ENCODE results near the gene SLC19A1.

The SLC19A1 gene

DNA sequence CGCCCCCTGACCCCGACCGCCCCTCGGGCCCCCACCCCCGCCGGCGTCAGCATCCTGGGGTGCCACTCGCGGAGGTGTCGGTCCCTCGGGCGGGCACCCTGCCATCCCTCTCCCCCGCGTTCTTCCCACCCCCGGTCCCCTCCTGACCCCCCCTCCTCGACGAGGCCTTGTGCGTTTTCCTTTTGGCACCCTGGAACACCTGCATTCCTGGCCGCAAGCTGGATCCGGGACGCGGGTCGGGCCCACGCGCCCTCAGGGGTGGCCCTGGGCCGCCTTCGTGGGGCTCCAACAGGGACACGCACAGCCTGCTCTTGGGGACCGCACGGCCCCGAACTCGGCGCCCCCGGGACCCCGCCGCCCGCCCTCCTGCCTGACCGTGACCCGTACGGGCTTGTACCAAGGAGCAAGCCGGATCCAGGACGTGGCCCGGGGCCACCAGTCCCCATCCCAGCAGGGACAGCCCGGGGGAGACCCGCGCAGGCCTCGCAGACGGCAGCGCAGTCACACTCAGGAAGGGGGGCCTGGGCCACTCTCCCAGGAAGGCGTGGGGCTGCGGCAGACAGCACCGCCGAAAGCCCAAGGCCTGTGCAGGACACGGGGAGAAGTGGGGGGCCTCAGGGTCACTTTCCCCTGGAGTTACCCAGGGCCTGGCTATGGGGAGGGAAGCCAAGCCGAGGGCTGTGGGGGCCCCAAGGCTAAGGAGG lies 579 bp upstream of the SLC19A1 start:
- H3K27me3 ChIP-seq (replicated peaks; ENCODE audit: insufficient read depth, low read length), result peaks cover 31% of the 10 kb centered on the region
- TF ChIP-seq EZH2phosphoT487 (IDR thresholded peaks at IDR 0.05; ENCODE audit: low read length), result no peak
- TF ChIP-seq, protein P1, sequence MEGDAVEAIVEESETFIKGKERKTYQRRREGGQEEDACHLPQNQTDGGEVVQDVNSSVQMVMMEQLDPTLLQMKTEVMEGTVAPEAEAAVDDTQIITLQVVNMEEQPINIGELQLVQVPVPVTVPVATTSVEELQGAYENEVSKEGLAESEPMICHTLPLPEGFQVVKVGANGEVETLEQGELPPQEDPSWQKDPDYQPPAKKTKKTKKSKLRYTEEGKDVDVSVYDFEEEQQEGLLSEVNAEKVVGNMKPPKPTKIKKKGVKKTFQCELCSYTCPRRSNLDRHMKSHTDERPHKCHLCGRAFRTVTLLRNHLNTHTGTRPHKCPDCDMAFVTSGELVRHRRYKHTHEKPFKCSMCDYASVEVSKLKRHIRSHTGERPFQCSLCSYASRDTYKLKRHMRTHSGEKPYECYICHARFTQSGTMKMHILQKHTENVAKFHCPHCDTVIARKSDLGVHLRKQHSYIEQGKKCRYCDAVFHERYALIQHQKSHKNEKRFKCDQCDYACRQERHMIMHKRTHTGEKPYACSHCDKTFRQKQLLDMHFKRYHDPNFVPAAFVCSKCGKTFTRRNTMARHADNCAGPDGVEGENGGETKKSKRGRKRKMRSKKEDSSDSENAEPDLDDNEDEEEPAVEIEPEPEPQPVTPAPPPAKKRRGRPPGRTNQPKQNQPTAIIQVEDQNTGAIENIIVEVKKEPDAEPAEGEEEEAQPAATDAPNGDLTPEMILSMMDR (IDR thresholded peaks at IDR 0.05; ENCODE audit: low read length), result no peak
- H3K27ac ChIP-seq (ENCODE audit: low read length), result no peak overlapping the region
- no peaks in the 10 kb centered on the region for H4K20me1 ChIP-seq (ENCODE audit: insufficient read depth, low read length)
- H3F3A ChIP-seq (ENCODE audit: insufficient read depth, low read length), result no peaks in the 10 kb centered on the region
- H3K4me2 ChIP-seq (ENCODE audit: low read depth, low read length), result peak overlapping the region; percentile 85
- peaks cover 6% of the 10 kb centered on the region; the same call in 1 of the 2 replicates for H3K4me1 ChIP-seq (ENCODE audit: low read length)
- H3K36me3 ChIP-seq (replicated peaks; ENCODE audit: insufficient read depth, low read length), result no peaks in the 10 kb centered on the region
- H2AFZ ChIP-seq (ENCODE audit: low read length), result peak overlapping the region; percentile 63
- peak overlapping the region; percentile 52 for H3K4me3 ChIP-seq (ENCODE audit: low read length)
- no peaks in the 10 kb centered on the region for H3K9me2 ChIP-seq (replicated peaks; ENCODE audit: insufficient read depth, low read length)
- H3K9me3 ChIP-seq (replicated peaks; ENCODE audit: insufficient read depth, low read length), result no peaks in the 10 kb centered on the region
- DNase-seq, result no peak
- peak overlapping the region; percentile 42; the same call in 1 of the 2 replicates for H3K9ac ChIP-seq (ENCODE audit: low read length)
- peaks cover 40% of the 10 kb centered on the region for H3K79me2 ChIP-seq (ENCODE audit: low read length)

DNA sequence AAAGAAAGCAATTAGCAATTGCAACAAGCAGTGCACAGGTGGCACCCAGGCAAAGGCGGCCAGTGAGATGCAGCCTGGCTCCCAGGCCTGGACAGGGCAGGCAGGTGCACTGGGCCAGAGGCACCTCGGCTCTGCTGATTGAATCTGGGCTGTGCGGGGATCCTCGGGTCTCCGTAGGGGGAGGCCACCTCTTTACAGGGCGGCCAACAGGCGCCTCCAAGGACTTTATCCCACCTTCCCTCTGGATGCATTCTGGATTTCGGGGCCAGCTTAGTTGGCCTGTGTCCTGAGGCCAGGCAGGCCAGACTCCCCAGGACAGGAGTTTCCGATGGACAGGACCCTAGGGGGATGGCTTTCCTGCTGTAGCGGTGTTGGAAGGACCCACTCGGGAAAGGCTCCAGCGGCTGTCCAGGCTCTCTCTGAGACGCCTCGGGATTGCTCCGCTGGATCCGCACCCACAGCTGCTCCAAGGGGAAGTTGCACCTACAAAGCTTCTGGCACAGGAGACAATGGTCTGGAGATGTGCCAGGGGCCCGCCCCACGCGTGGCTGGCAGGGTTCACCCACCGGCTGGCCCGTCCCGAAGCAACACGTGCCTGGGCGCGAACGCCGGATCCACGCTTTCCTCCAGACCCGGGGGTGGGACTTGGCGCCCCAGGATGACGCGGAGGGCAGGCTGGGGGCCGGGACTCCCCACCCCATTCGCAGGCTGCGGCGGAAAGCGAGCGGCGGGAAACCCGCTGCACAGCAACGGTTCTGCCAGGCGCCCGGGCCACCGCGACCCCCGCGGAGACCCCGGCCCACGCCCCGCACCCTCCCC lies 810 bp downstream of the SLC19A1 start:
- TF ChIP-seq EZH2phosphoT487 (IDR thresholded peaks at IDR 0.05; ENCODE audit: low read length) (no peak), EZH2 (optimal IDR thresholded peaks at IDR 0.05; ENCODE audit: low read depth, low read length) (no peak)
- TF ChIP-seq, protein P1 (IDR thresholded peaks at IDR 0.05; ENCODE audit: low read length), result no peak
- peak; percentile 94 for DNase-seq
- peaks cover 18% of the 10 kb centered on the region for H3K27me3 ChIP-seq (replicated peaks; ENCODE audit: insufficient read depth, low read length)
- H3K4me3 ChIP-seq (ENCODE audit: low read length), result peak overlapping the region; percentile 65
- no peaks in the 10 kb centered on the region for H4K20me1 ChIP-seq (ENCODE audit: insufficient read depth, low read length)
- peak overlapping the region; percentile 82 for H3K4me2 ChIP-seq (ENCODE audit: low read depth, low read length)
- H3K27ac ChIP-seq (ENCODE audit: low read length), result peak overlapping the region; percentile 2; the same call in 1 of the 2 replicates
- H3K9me3 ChIP-seq (replicated peaks; ENCODE audit: insufficient read depth, low read length), result no peaks in the 10 kb centered on the region
- peaks cover 6% of the 10 kb centered on the region; the same call in 1 of the 2 replicates for H3K4me1 ChIP-seq (ENCODE audit: low read length)
- H3K9me2 ChIP-seq (replicated peaks; ENCODE audit: insufficient read depth, low read length), result no peaks in the 10 kb centered on the region
- H3K9ac ChIP-seq (ENCODE audit: low read length), result peak overlapping the region; percentile 81
- no peaks in the 10 kb centered on the region for H3F3A ChIP-seq (ENCODE audit: insufficient read depth, low read length)
- peak overlapping the region; percentile 37 for H2AFZ ChIP-seq (ENCODE audit: low read length)
- H3K79me2 ChIP-seq (ENCODE audit: low read length), result peaks cover 49% of the 10 kb centered on the region
- no peaks in the 10 kb centered on the region for H3K36me3 ChIP-seq (replicated peaks; ENCODE audit: insufficient read depth, low read length)

DNA sequence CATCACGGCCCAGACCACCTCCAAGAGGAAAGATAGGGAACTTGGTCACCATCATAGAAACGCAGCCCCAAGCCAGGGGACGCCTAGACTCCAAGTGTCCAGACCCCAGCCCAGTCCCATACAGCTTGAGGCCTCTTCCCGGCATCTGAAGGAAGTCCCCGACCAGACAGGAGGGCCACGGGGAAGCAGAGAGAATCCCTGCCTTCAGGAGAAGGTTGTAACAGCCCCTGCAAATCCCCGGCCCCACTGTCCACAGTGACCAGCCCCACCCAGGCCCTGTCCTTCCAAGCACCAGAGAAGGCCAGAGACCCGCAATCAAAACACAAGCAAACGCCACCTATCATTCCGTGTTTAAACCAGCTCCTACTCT lies 1.7 kb downstream of the SLC19A1 start:
- no peaks in the 10 kb centered on the region for H3F3A ChIP-seq (ENCODE audit: insufficient read depth, low read length)
- no peaks in the 10 kb centered on the region for H3K9me3 ChIP-seq (replicated peaks; ENCODE audit: insufficient read depth, low read length)
- no peak overlapping the region for H3K27ac ChIP-seq (ENCODE audit: low read length)
- peak overlapping the region; percentile 82 for H3K4me2 ChIP-seq (ENCODE audit: low read depth, low read length)
- DNase-seq, result no peak
- H3K36me3 ChIP-seq (replicated peaks; ENCODE audit: insufficient read depth, low read length), result no peaks in the 10 kb centered on the region
- H2AFZ ChIP-seq (ENCODE audit: low read length), result 0 out of 2 replicates have a peak overlapping the region, but pooled peaks have one; percentile 37
- H3K9ac ChIP-seq (ENCODE audit: low read length), result peak overlapping the region; percentile 81; the same call in 1 of the 2 replicates
- H3K4me3 ChIP-seq (ENCODE audit: low read length), result peak overlapping the region; percentile 65
- H4K20me1 ChIP-seq (ENCODE audit: insufficient read depth, low read length), result no peaks in the 10 kb centered on the region
- no peaks in the 10 kb centered on the region for H3K9me2 ChIP-seq (replicated peaks; ENCODE audit: insufficient read depth, low read length)
- H3K79me2 ChIP-seq (ENCODE audit: low read length), result peaks cover 55% of the 10 kb centered on the region
- TF ChIP-seq EZH2 (optimal IDR thresholded peaks at IDR 0.05; ENCODE audit: low read depth, low read length) (no peak), EZH2phosphoT487 (IDR thresholded peaks at IDR 0.05; ENCODE audit: low read length) (no peak)
- TF ChIP-seq, protein P1 (IDR thresholded peaks at IDR 0.05; ENCODE audit: low read length), result no peak
- peaks cover 6% of the 10 kb centered on the region; the same call in 1 of the 2 replicates for H3K4me1 ChIP-seq (ENCODE audit: low read length)
- H3K27me3 ChIP-seq (replicated peaks; ENCODE audit: insufficient read depth, low read length), result peaks cover 9% of the 10 kb centered on the region; the same call in 1 of the 2 replicates

Data from MM.1S (cell line).